ENCODE results near the gene FADS1.

The FADS1 gene

DNA sequence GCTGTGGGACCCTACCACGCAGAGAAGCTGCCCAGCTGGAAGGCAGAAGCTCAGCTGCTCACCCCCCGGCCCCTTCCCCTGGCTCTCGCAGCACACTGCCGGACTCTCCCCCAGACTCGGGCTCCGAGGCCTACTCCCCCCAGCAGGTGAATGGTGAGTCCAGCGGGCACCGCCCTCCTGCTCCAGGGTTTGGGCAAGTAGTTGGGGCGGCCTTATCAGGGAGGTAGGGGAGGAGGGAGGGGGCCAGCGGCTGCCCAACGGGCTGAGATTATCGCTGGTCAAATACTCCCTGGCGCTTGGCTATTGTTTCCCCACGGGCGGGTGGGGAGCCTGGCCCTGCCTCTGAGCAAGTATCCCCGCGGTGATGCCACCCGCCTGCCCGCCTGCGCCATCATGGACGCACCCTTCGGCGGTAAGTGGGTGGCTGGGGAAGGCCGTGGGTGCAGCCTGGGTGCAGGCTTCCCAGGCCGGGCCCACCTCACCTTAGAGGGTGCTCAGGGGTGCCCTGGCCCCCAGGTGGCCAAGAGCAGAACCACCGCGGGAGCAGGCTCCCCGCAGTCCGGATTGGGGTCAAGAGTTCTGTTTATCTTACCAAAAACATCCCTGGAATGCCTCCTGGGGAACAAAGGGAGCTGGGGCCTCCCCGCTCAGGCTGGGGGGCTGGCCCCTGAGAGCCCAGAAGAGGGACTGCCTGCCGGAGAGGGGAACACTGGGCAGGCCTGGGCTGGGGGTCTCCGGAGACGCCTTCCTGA, 47.5 kb downstream of the FADS1 start:
- H3K9ac ChIP-seq (ENCODE audit: low read length) = no peak overlapping the region
- no peaks in the 10 kb centered on the region for H3K27me3 ChIP-seq (ENCODE audit: insufficient read depth, low read length)
- no peak overlapping the region for H3K4ac ChIP-seq (ENCODE audit: low read depth, low read length)
- H2AFZ ChIP-seq (ENCODE audit: insufficient read depth, low read length, poor library complexity) = no peak overlapping the region
- no peaks in the 10 kb centered on the region for H3K36me3 ChIP-seq (ENCODE audit: control insufficient read depth in 1 of 2, insufficient read depth in 2 of 2, low read length in 2 of 2)
- no CpG with 5 or more reads among the region's 33 CpGs for WGBS (ENCODE audit: extremely low coverage, insufficient coverage, insufficient read length)
- H3K18ac ChIP-seq (ENCODE audit: low read length) = no peak overlapping the region
- H3K27ac ChIP-seq (ENCODE audit: low read depth, low read length) = no peak overlapping the region
- peak overlapping the region; percentile 52 for H2AK5ac ChIP-seq (ENCODE audit: low read length)
- no peak overlapping the region for H2BK120ac ChIP-seq (ENCODE audit: insufficient read depth, low read length, poor library complexity)
- peaks cover 5% of the 10 kb centered on the region for H3K9me3 ChIP-seq (ENCODE audit: insufficient read depth, low read depth, low read length)
- no peak overlapping the region for H3K14ac ChIP-seq (ENCODE audit: low read length)
- no peak overlapping the region for H2BK5ac ChIP-seq (ENCODE audit: low read depth, low read length, poor library complexity)
- H3K4me1 ChIP-seq (ENCODE audit: control insufficient read depth in 1 of 2, insufficient read depth in 2 of 2, low read length in 2 of 2) = peaks cover 30 to 42% of the 10 kb centered on the region in 2 experiments
- peaks cover 20% of the 10 kb centered on the region for H3K79me1 ChIP-seq (ENCODE audit: low read length)
- H4K8ac ChIP-seq (ENCODE audit: low read depth, low read length) = no peak overlapping the region
- no peak overlapping the region for H3K4me2 ChIP-seq (ENCODE audit: low read length)
- peaks cover 6% of the 10 kb centered on the region for H3K79me2 ChIP-seq (ENCODE audit: control insufficient read depth, insufficient read depth, low read length, poor library complexity)
- no peak overlapping the region for H4K12ac ChIP-seq (ENCODE audit: low read depth, low read length)
- H4K91ac ChIP-seq (ENCODE audit: low read depth, low read length) = no peak overlapping the region
- no peak overlapping the region for H3K4me3 ChIP-seq (ENCODE audit: low read depth, low read length)
- no peak overlapping the region for H3K23ac ChIP-seq (ENCODE audit: low read length)
- H2BK12ac ChIP-seq (ENCODE audit: low read length) = no peak overlapping the region
- DNase-seq = no peak

DNA sequence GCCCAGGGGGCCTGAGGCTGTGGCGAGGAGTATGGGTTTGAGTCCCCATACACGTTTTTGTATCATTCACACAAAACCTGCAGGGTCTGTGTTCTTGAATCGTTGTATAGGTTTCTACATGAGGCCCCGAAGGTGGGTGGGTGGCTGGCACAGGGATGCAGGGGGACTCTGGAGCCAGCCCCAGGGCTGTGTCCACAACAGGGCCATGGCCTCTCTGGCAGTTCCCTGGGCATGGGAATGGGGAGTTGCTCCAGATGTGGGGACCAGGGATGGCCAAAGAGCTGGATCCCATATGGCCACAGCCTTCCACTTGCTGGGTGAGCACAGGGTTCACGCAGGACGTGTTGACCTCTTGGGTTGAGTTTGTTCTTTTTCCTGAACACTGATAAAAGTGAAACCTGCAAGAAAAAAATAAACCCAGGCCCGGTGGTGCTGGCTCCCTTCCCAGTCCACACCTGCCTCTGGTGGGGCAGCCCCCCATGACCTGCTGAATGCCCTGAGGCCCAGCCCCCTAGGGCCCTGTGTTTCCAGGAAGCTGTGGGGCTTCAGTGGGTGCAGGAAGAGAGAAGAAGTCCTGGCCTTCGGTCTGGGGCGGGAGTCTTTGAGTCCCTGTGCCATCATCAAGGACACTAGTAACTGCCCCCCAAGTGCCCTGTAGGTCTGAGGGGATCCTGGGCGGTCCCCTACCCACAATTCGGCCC, 48.3 kb downstream of the FADS1 start:
- H2BK12ac ChIP-seq (ENCODE audit: low read length) = no peak overlapping the region
- H3K4me1 ChIP-seq (ENCODE audit: control insufficient read depth in 1 of 2, insufficient read depth in 2 of 2, low read length in 2 of 2) = peaks cover 24 to 36% of the 10 kb centered on the region in 2 experiments
- H3K4me2 ChIP-seq (ENCODE audit: low read length) = no peak overlapping the region
- peak overlapping the region; percentile 52 for H2AK5ac ChIP-seq (ENCODE audit: low read length)
- H3K79me2 ChIP-seq (ENCODE audit: control insufficient read depth, insufficient read depth, low read length, poor library complexity) = peaks cover 6% of the 10 kb centered on the region
- H2BK5ac ChIP-seq (ENCODE audit: low read depth, low read length, poor library complexity) = no peak overlapping the region
- H4K8ac ChIP-seq (ENCODE audit: low read depth, low read length) = no peak overlapping the region
- H3K14ac ChIP-seq (ENCODE audit: low read length) = no peak overlapping the region
- H3K18ac ChIP-seq (ENCODE audit: low read length) = no peak overlapping the region
- H3K4me3 ChIP-seq (ENCODE audit: low read depth, low read length) = no peak overlapping the region
- H3K4ac ChIP-seq (ENCODE audit: low read depth, low read length) = no peak overlapping the region
- H3K9ac ChIP-seq (ENCODE audit: low read length) = no peak overlapping the region
- H3K27me3 ChIP-seq (ENCODE audit: insufficient read depth, low read length) = no peaks in the 10 kb centered on the region
- peaks cover 16% of the 10 kb centered on the region for H3K79me1 ChIP-seq (ENCODE audit: low read length)
- H2BK120ac ChIP-seq (ENCODE audit: insufficient read depth, low read length, poor library complexity) = no peak overlapping the region
- H4K12ac ChIP-seq (ENCODE audit: low read depth, low read length) = no peak overlapping the region
- H3K36me3 ChIP-seq (ENCODE audit: control insufficient read depth in 1 of 2, insufficient read depth in 2 of 2, low read length in 2 of 2) = no peaks in the 10 kb centered on the region
- H3K9me3 ChIP-seq (ENCODE audit: insufficient read depth, low read depth, low read length) = peaks cover 6% of the 10 kb centered on the region
- no peak overlapping the region for H2AFZ ChIP-seq (ENCODE audit: insufficient read depth, low read length, poor library complexity)
- WGBS (ENCODE audit: extremely low coverage, insufficient coverage, insufficient read length) = no CpG with 5 or more reads among the region's 11 CpGs
- no peak overlapping the region for H3K27ac ChIP-seq (ENCODE audit: low read depth, low read length)
- no peak overlapping the region for H3K23ac ChIP-seq (ENCODE audit: low read length)
- no peak overlapping the region for H4K91ac ChIP-seq (ENCODE audit: low read depth, low read length)
- no peak for DNase-seq

DNA sequence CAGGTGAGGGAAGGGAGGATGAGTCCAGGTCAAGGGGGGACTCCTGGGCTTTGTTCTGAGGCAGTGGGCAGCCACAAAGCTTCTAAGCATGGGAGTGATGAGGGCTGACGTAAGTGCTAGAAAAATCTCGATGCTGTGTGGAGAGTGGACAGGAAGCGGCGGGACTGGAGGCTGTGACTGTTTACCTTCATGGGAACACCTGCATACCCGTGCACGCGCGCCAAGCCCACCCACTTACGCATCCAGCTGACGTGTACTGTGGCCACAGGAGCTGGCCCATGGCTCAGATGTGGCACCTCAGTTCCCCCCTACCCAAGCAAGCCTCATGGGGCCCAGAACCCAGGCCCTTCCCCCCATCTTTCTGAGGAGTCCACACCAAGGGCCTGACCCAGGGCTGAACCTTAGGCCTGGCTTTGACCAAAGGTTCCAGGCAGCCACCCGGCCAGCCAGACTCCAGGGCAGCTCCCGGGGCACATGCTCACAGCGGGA, 50.4 kb downstream of the FADS1 start:
- Histone ChIP-seq H3K4me3 (ENCODE audit: low read depth, low read length) (no peak overlapping the region), H4K12ac (ENCODE audit: low read depth, low read length) (no peak overlapping the region), H2AK5ac (ENCODE audit: low read length) (no peak overlapping the region), H3K18ac (ENCODE audit: low read length) (no peak overlapping the region), H3K27me3 (ENCODE audit: insufficient read depth, low read length) (no peaks in the 10 kb centered on the region), H2AFZ (ENCODE audit: insufficient read depth, low read length, poor library complexity) (no peak overlapping the region), H2BK5ac (ENCODE audit: low read depth, low read length, poor library complexity) (no peak overlapping the region), H2BK12ac (ENCODE audit: low read length) (no peak overlapping the region), H3K4me1 (ENCODE audit: control insufficient read depth in 1 of 2, insufficient read depth in 2 of 2, low read length in 2 of 2) (peaks cover 7 to 18% of the 10 kb centered on the region in 2 experiments), H4K91ac (ENCODE audit: low read depth, low read length) (no peak overlapping the region), H3K4me2 (ENCODE audit: low read length) (no peak overlapping the region), H3K36me3 (ENCODE audit: control insufficient read depth in 1 of 2, insufficient read depth in 2 of 2, low read length in 2 of 2) (no peaks in the 10 kb centered on the region), H3K79me2 (ENCODE audit: control insufficient read depth, insufficient read depth, low read length, poor library complexity) (no peaks in the 10 kb centered on the region), H3K23ac (ENCODE audit: low read length) (no peak overlapping the region), H3K79me1 (ENCODE audit: low read length) (peaks cover 2% of the 10 kb centered on the region), H2BK120ac (ENCODE audit: insufficient read depth, low read length, poor library complexity) (no peak overlapping the region), H3K9ac (ENCODE audit: low read length) (no peak overlapping the region), H3K9me3 (ENCODE audit: insufficient read depth, low read depth, low read length) (peaks cover 6% of the 10 kb centered on the region), H3K14ac (ENCODE audit: low read length) (no peak overlapping the region), H3K27ac (ENCODE audit: low read depth, low read length) (no peak overlapping the region), H4K8ac (ENCODE audit: low read depth, low read length) (no peak overlapping the region), H3K4ac (ENCODE audit: low read depth, low read length) (no peak overlapping the region)
- peak in 1 of 2 donors; percentile 27 for DNase-seq
- WGBS (ENCODE audit: extremely low coverage, insufficient coverage, insufficient read length) = no CpG with 5 or more reads among the region's 13 CpGs

DNA sequence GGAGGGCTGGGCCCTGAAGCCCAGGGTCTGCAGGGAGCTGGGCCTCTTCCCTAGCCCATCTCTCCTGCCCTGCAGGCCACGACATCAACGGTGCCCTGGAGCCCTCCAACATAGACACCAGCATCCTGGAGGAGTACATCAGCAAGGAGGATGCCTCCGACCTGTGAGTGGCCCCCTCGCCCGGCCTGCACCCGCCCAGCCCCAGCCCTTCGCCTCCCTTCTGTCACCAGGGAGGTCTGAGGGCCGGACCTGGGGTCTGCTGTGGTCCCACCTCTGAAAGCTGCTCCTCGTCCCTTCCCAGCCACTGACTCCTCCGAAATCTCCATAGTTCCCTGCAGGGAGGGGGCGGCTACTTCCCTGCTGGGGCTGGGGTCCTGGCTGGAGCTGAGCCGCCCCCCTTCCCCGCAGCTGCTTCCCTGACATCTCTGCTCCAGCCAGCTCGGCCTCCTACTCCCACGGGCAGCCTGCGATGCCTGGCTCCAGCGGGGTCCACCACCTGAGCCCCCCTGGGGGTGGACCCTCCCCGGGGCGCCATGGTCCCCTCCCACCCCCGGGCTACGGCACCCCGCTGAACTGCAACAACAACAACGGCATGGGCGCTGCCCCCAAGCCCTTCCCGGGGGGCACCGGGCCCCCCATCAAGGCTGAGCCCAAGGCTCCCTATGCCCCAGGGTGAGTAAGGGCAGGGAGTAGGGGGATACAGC, 51.1 kb downstream of the FADS1 start:
- H3K36me3 ChIP-seq (ENCODE audit: control insufficient read depth in 1 of 2, insufficient read depth in 2 of 2, low read length in 2 of 2) = no peaks in the 10 kb centered on the region

More for the DNA sequence above, 51.1 kb downstream of the FADS1 start:
- no peak overlapping the region for H3K18ac ChIP-seq (ENCODE audit: low read length)
- H4K12ac ChIP-seq (ENCODE audit: low read depth, low read length) = no peak overlapping the region
- no peak overlapping the region for H2BK5ac ChIP-seq (ENCODE audit: low read depth, low read length, poor library complexity)
- no peak for DNase-seq
- no peak overlapping the region for H3K4ac ChIP-seq (ENCODE audit: low read depth, low read length)
- H3K9me3 ChIP-seq (ENCODE audit: insufficient read depth, low read depth, low read length) = peaks cover 6% of the 10 kb centered on the region
- no peak overlapping the region for H3K4me2 ChIP-seq (ENCODE audit: low read length)
- peaks cover 7 to 13% of the 10 kb centered on the region in 2 experiments for H3K4me1 ChIP-seq (ENCODE audit: control insufficient read depth in 1 of 2, insufficient read depth in 2 of 2, low read length in 2 of 2)
- no peak overlapping the region for H2BK12ac ChIP-seq (ENCODE audit: low read length)
- no peak overlapping the region for H3K23ac ChIP-seq (ENCODE audit: low read length)
- H4K8ac ChIP-seq (ENCODE audit: low read depth, low read length) = no peak overlapping the region
- H2BK120ac ChIP-seq (ENCODE audit: insufficient read depth, low read length, poor library complexity) = no peak overlapping the region
- H3K4me3 ChIP-seq (ENCODE audit: low read depth, low read length) = no peak overlapping the region
- no peaks in the 10 kb centered on the region for H3K79me2 ChIP-seq (ENCODE audit: control insufficient read depth, insufficient read depth, low read length, poor library complexity)
- no peak overlapping the region for H3K27ac ChIP-seq (ENCODE audit: low read depth, low read length)
- H3K27me3 ChIP-seq (ENCODE audit: insufficient read depth, low read length) = no peaks in the 10 kb centered on the region
- no peak overlapping the region for H4K91ac ChIP-seq (ENCODE audit: low read depth, low read length)
- no peak overlapping the region for H2AK5ac ChIP-seq (ENCODE audit: low read length)
- H2AFZ ChIP-seq (ENCODE audit: insufficient read depth, low read length, poor library complexity) = no peak overlapping the region
- no CpG with 5 or more reads among the region's 26 CpGs for WGBS (ENCODE audit: extremely low coverage, insufficient coverage, insufficient read length)
- H3K14ac ChIP-seq (ENCODE audit: low read length) = no peak overlapping the region
- H3K9ac ChIP-seq (ENCODE audit: low read length) = no peak overlapping the region
- H3K79me1 ChIP-seq (ENCODE audit: low read length) = no peaks in the 10 kb centered on the region
